Hepatocyte (in vitro differentiated cells): Measurements from ENCODE around the gene SERGEF.

Experiments used
- EZH2phosphoT487 ChIP-seq: fragments of 200-600 bp; sonication (generic); IDR thresholded peaks from one replicate; pipeline ENCODE4 v1.6.1; 2018; ENCODE audit warnings: antibody characterized with exemption, mild to moderate bottlenecking, low read depth, moderate library complexity; ENCODE audit not compliant: unreplicated experiment, severe bottlenecking
- TF ChIP-seq, protein P1 (sequence below): fragments of 200-600 bp; sonication (generic); IDR thresholded peaks from 2 replicates; pipeline ENCODE4 v1.5.1; 2016; ENCODE audit warnings: antibody characterized with exemption, mild to moderate bottlenecking; ENCODE audit not compliant: poor library complexity

DNA sequence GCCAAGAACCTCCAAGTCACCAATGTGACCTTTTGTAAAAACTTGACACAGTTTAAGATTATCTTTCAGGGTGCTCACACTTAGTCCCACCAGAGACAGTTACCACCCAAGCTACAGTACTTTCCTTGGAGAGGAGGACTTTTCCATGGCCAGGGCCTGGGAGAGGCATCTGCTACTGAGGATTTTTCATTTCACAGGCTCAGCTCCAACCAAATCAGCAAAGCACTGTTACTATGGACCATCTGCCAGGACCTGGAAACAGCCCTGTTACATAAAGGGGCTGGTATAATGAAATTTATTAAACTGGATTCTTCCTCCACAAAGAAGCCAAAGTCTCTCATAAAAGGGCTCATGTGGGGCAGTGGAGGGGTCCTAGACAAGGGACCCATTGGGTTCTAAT is 38.6 kb downstream of the SERGEF start:
- TF ChIP-seq, protein P1, sequence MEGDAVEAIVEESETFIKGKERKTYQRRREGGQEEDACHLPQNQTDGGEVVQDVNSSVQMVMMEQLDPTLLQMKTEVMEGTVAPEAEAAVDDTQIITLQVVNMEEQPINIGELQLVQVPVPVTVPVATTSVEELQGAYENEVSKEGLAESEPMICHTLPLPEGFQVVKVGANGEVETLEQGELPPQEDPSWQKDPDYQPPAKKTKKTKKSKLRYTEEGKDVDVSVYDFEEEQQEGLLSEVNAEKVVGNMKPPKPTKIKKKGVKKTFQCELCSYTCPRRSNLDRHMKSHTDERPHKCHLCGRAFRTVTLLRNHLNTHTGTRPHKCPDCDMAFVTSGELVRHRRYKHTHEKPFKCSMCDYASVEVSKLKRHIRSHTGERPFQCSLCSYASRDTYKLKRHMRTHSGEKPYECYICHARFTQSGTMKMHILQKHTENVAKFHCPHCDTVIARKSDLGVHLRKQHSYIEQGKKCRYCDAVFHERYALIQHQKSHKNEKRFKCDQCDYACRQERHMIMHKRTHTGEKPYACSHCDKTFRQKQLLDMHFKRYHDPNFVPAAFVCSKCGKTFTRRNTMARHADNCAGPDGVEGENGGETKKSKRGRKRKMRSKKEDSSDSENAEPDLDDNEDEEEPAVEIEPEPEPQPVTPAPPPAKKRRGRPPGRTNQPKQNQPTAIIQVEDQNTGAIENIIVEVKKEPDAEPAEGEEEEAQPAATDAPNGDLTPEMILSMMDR, result no peak
- TF ChIP-seq EZH2phosphoT487, result no peak
